Measurements from ENCODE around the gene CRHBP. TPM values are rescaled to one million over a fixed set of nuclear protein-coding genes. Genes with fewer than 3 reads are reported as not detected.

The CRHBP gene
- polyA plus RNA-seq, 3 donors = 2.2 TPM; not detected in 2

- Mint-ChIP-seq H3K4me3 (no peak overlapping the region), H3K36me3 (no peaks in the 10 kb centered on the region), H3K9me3 (peaks cover 0 to 4% (median 0%) of the 10 kb centered on the region in 7 donors), H3K4me1 (no peaks in the 10 kb centered on the region), H3K27ac (no peak overlapping the region), H3K27me3 (ENCODE audit: low read depth in 3 of 3) (peaks cover 0 to 2% (median 0%) of the 10 kb centered on the region in 3 donors)
- no peaks in the 10 kb centered on the region for H3K9me3 ChIP-seq (replicated peaks in 1 of 2; ENCODE audit: control insufficient read depth in 1 of 2, insufficient read depth in 1 of 2, low read length in 2 of 2)
- DNase-seq = no peak
- no peak overlapping the region for H3K9ac ChIP-seq (ENCODE audit: insufficient read depth, low read length, poor library complexity, severe bottlenecking)
- intact Hi-C loops (cut with micrococcal nuclease) = loop anchor here in 1 of 2 donors (10.0 kb wide), 1 partner anchor 148 kb away; no protein-coding TSS in a partner anchor
- no peak overlapping the region for H3K4me2 ChIP-seq (replicated peaks; ENCODE audit: extremely low read depth, low read length, poor library complexity, severe bottlenecking)
- TF ChIP-seq CTCF (IDR thresholded peaks at IDR 0.05) = no peak
- H3K27ac ChIP-seq (ENCODE audit: low read depth in 1 of 2, low read length in 2 of 2) = no peak overlapping the region
- no peaks in the 10 kb centered on the region for H4K20me1 ChIP-seq (ENCODE audit: insufficient read depth, low read length)
- no peaks in the 10 kb centered on the region for H3K79me2 ChIP-seq (ENCODE audit: insufficient read depth, low read length)
- no peak overlapping the region for H3K4me3 ChIP-seq (replicated peaks in 1 of 3; ENCODE audit: low read depth in 2 of 3, low read length in 3 of 3)
- H3K27me3 ChIP-seq (ENCODE audit: control insufficient read depth in 2 of 2, insufficient read depth in 2 of 2, low read length in 2 of 2) = no peaks in the 10 kb centered on the region
- no peak overlapping the region for H2AFZ ChIP-seq (ENCODE audit: insufficient read depth, low read depth, low read length, poor library complexity, severe bottlenecking)
- WGBS (ENCODE audit: insufficient coverage) = 63% methylated on average over 1 of the region's 2 CpGs
- H3K4me1 ChIP-seq (ENCODE audit: control insufficient read depth in 1 of 2, insufficient read depth in 2 of 2, low read length in 2 of 2) = no peaks in the 10 kb centered on the region
- no peaks in the 10 kb centered on the region for H3K36me3 ChIP-seq (replicated peaks in 1 of 2; ENCODE audit: control insufficient read depth in 1 of 2, insufficient read depth in 2 of 2, low read length in 2 of 2)
Observed at GRCh38 chr5:77012601-77013000, 59.8 kb downstream of the CRHBP start.

GRCh38 chr5:77015938-77016569 is 63.2 kb downstream of the CRHBP start:
- H3K27ac Mint-ChIP-seq = no peak overlapping the region
- no peak overlapping the region for H3K4me3 Mint-ChIP-seq
- TF ChIP-seq CTCF (IDR thresholded peaks at IDR 0.05) = peak; percentile 27
- H3K9ac ChIP-seq (ENCODE audit: insufficient read depth, low read length, poor library complexity, severe bottlenecking) = no peak overlapping the region
- H3K36me3 ChIP-seq (replicated peaks in 1 of 2; ENCODE audit: control insufficient read depth in 1 of 2, insufficient read depth in 2 of 2, low read length in 2 of 2) = no peaks in the 10 kb centered on the region
- no peaks in the 10 kb centered on the region for H3K27me3 ChIP-seq (ENCODE audit: control insufficient read depth in 2 of 2, insufficient read depth in 2 of 2, low read length in 2 of 2)
- peak in 2 of 3 donors; percentile 22 to 23 for DNase-seq
- H2AFZ ChIP-seq (ENCODE audit: insufficient read depth, low read depth, low read length, poor library complexity, severe bottlenecking) = no peak overlapping the region
- H3K27me3 Mint-ChIP-seq (ENCODE audit: low read depth in 3 of 3) = peaks cover 0 to 3% (median 2%) of the 10 kb centered on the region in 3 donors
- intact Hi-C loops (cut with micrococcal nuclease) = loop anchor here in 1 of 2 donors (10.0 kb wide), 1 partner anchor 151 kb away; no protein-coding TSS in a partner anchor
- H3K4me1 ChIP-seq (ENCODE audit: control insufficient read depth in 1 of 2, insufficient read depth in 2 of 2, low read length in 2 of 2) = no peaks in the 10 kb centered on the region
- no peaks in the 10 kb centered on the region for H3K4me1 Mint-ChIP-seq
- H3K27ac ChIP-seq (ENCODE audit: low read depth in 1 of 2, low read length in 2 of 2) = no peak overlapping the region
- H3K79me2 ChIP-seq (ENCODE audit: insufficient read depth, low read length) = no peaks in the 10 kb centered on the region
- no peaks in the 10 kb centered on the region for H3K9me3 Mint-ChIP-seq
- no peaks in the 10 kb centered on the region for H4K20me1 ChIP-seq (ENCODE audit: insufficient read depth, low read length)
- no peaks in the 10 kb centered on the region for H3K36me3 Mint-ChIP-seq
- WGBS (ENCODE audit: insufficient coverage) = 0% methylated on average over 1 of the region's 3 CpGs
- H3K4me3 ChIP-seq (replicated peaks in 1 of 3; ENCODE audit: low read depth in 2 of 3, low read length in 3 of 3) = no peak overlapping the region
- H3K9me3 ChIP-seq (replicated peaks in 1 of 2; ENCODE audit: control insufficient read depth in 1 of 2, insufficient read depth in 1 of 2, low read length in 2 of 2) = no peaks in the 10 kb centered on the region
- H3K4me2 ChIP-seq (replicated peaks; ENCODE audit: extremely low read depth, low read length, poor library complexity, severe bottlenecking) = no peak overlapping the region
